Measurements from ENCODE around the gene TCF20. TPM values are rescaled to one million over a fixed set of nuclear protein-coding genes. Genes with fewer than 3 reads are reported as not detected.

Gene TCF20
- total RNA-seq, 1 experiment from 2014 or later = 23.5 TPM

GRCh38 chr22:42282252-42282942, 11.9 kb upstream of the TCF20 start:
- DNase-seq (ENCODE audit: low spot score) = no peak

GRCh38 chr22:42281706-42282251, 11.3 kb upstream of the TCF20 start:
- DNase-seq (ENCODE audit: low spot score) = no peak

- DNase-seq (ENCODE audit: low spot score) = no peak
Observed at GRCh38 chr22:42281284-42281683, 10.8 kb upstream of the TCF20 start.

GRCh38 chr22:42280836-42281235, 10.4 kb upstream of the TCF20 start:
- no peak for DNase-seq (ENCODE audit: low spot score)

GRCh38 chr22:42280140-42280539, 9.7 kb upstream of the TCF20 start:
- DNase-seq (ENCODE audit: low spot score) = no peak

GRCh38 chr22:42279425-42280020, 9.1 kb upstream of the TCF20 start:
- no peak for DNase-seq (ENCODE audit: low spot score)

GRCh38 chr22:42277988-42278776, 7.7 kb upstream of the TCF20 start:
- no peak for DNase-seq (ENCODE audit: low spot score)

- no peak for DNase-seq (ENCODE audit: low spot score)
Observed at GRCh38 chr22:42277232-42277753, 6.8 kb upstream of the TCF20 start.

GRCh38 chr22:42275970-42276369, 5.5 kb upstream of the TCF20 start:
- DNase-seq (ENCODE audit: low spot score) = no peak

GRCh38 chr22:42275176-42275575, 4.7 kb upstream of the TCF20 start:
- DNase-seq (ENCODE audit: low spot score) = no peak

GRCh38 chr22:42273855-42274451, 3.5 kb upstream of the TCF20 start:
- DNase-seq (ENCODE audit: low spot score) = no peak

GRCh38 chr22:42272431-42272999, 2.1 kb upstream of the TCF20 start:
- DNase-seq (ENCODE audit: low spot score) = no peak

GRCh38 chr22:42271906-42272305, 1.5 kb upstream of the TCF20 start:
- DNase-seq (ENCODE audit: low spot score) = no peak

- no peak for DNase-seq (ENCODE audit: low spot score)
Observed at GRCh38 chr22:42271191-42271813, 849 bp upstream of the TCF20 start.

GRCh38 chr22:42270176-42270509, 310 bp downstream of the TCF20 start:
- no peak for DNase-seq (ENCODE audit: low spot score)

- no peak for DNase-seq (ENCODE audit: low spot score)
Observed at GRCh38 chr22:42269432-42270175, 849 bp downstream of the TCF20 start.

- no peak for DNase-seq (ENCODE audit: low spot score)
Observed at GRCh38 chr22:42268852-42269410, 1.5 kb downstream of the TCF20 start.

- no peak for DNase-seq (ENCODE audit: low spot score)
Observed at GRCh38 chr22:42265321-42265720, 5.1 kb downstream of the TCF20 start.

- DNase-seq (ENCODE audit: low spot score) = no peak
Observed at GRCh38 chr22:42263944-42264343, 6.5 kb downstream of the TCF20 start.

- no peak for DNase-seq (ENCODE audit: low spot score)
Observed at GRCh38 chr22:42262964-42263363, 7.5 kb downstream of the TCF20 start.
